Measurements from ENCODE around the gene SECISBP2L.

SECISBP2L gene

DNA sequence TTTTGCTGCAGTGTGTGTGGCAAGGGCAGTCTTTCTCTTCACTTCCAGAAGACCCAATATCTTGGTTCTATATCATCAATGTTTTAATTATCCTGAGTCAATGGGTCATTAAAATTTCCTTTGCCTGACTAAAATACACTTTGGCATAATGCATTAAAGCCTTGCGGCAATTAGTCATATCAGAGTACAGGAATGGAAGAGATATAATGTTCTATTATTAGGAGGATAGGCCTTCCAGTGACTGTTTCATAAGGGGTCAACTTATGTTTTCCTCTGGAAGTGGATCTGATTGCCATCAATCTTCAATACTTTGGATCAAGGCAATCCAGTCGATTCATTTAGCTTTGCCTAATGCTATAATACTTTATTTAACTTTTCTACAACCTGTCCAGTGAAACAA is 9.4 kb upstream of the SECISBP2L start:
- DNase-seq: no peak

DNA sequence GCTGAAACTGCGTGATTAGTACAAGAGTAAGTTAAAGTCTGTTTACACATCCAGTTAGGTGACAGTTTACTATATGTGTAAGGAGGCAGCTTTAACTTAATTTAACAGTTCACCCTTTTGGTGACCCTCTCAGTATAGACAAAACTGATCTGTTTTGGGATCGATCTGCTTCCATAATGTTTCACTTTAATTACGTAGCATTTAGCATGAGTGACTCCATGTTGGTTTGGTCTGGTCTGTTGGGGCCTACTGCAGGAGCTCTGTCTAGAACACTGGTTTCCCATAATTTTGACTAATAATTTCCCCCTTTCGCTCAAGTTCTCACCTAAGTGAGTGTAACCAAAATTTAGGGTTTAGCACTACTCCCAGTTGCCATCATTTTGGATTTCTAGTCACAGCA is 6.4 kb upstream of the SECISBP2L start:
- no peak for DNase-seq

DNA sequence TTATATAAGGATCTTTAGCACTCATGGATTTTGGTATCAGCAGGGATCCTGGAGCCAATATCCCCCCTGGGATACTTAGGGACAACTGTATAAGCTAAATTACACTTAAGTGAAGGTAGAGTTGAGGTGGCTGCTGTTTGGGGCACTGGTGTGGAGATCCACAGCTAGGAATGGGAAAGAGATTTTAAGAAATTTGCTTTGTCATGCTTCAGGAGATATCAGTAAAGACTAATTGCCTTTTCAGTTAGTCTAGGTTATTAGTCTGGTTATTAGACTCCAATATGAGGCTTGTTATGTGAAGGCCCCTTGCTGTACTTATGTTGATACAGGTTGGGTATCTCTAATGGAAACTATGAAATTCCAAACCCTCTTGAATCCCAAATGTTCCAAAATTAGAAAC is 1.2 kb upstream of the SECISBP2L start:
- DNase-seq: no peak

- no peak for DNase-seq
Observed at GRCh38 chr15:49045751-49046219, 461 bp downstream of the SECISBP2L start.

GRCh38 chr15:49044766-49045606 is 1.3 kb downstream of the SECISBP2L start:
- DNase-seq: no peak

DNA sequence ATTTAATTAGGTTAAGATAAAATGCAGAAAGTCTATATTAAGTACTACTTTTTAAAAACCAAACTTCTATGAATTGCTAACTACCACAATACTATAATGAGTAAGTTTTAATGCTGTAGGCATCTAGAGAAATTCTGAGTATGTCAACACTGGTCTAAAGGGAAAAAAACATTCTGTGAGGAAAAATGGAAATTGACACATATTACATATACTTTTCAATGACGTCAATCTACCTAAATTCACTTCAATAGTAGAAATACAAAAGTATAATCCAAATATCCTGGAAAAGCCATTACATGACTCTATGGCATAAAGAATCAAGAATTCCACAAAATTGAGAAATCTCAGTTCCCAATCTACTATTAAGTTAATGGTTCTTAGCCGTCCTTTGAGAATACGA is 2.2 kb downstream of the SECISBP2L start:
- no peak for DNase-seq

DNA sequence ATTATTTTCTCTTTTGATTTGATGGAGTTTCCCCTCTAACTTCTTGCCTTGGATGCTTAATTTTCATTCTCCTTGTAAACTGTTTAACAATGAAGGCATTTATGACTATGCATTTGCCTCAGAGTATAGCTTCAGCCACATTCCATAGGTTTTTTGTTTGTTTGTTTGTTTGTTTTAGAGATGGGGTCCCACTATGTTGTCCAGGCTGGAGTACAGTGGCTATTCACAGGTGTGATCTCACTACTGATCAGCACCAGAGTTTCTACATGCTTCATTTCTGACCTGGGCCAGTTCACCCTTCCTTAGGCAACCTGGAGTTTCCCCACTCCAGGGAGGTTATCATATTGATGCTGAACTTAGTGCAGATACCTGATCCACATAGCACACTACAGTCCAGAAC is 4.1 kb downstream of the SECISBP2L start:
- no peak for DNase-seq

DNA sequence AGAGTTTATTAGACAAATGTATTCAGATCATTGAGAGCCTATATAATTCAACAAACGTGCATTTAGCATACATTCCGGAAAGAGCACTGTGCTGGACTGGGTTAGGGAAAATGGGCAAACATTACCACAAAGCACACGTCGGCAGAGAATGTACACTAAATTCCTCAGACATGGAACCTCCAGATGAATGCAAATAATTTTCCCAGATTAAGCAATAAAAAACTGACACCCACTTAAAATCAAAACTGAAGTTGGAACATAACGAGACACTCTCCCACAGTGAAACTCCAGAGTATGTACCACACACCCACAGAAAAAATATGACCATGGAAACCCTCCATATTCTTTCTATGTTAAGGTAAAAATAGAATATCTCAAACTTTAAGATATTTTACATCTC is 4.8 kb downstream of the SECISBP2L start:
- DNase-seq: no peak

- DNase-seq: no peak
Observed at GRCh38 chr15:49040151-49040550, 6.1 kb downstream of the SECISBP2L start.

- DNase-seq: no peak
Observed at GRCh38 chr15:49038382-49038781, 7.9 kb downstream of the SECISBP2L start.

DNA sequence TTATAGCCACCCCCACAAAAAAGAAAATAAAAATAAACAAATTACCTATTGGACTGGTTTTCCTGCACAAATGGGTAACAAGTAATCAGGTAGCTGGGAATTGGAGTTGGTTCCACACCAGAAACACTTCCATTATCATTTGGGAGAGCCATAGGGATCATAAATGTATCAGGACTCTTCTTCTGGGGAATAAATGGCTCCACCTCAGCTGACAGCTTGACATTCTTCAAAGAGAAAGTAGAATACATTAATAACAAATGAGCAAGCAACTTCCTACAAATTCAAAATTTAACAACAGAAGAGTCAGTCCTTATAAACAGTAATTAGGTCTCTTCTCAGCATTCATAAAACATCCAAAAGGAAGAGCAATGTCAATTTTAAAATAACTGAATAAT is 8.7 kb downstream of the SECISBP2L start:
- no peak for DNase-seq

- DNase-seq: no peak
Observed at GRCh38 chr15:49036650-49037545, 9.3 kb downstream of the SECISBP2L start.

DNA sequence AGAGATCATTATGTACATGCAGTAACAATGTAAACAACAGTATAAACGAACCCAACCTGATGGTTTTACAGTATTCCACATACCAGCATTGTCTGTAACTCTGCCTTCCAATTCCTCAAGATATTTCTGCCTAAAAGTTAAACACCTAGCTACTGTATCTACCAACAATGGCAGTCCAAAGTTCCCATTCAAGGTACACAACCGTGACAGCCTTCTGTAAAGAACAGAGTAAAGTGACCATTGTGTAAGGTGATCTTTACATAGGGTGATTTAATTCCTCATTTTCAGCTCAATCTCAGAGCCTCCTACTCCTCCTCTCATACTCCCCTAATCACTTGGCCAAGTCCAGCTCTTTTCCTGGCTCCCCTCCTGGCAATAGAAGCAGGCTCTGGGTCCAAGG is 10.4 kb downstream of the SECISBP2L start:
- DNase-seq: no peak

DNA sequence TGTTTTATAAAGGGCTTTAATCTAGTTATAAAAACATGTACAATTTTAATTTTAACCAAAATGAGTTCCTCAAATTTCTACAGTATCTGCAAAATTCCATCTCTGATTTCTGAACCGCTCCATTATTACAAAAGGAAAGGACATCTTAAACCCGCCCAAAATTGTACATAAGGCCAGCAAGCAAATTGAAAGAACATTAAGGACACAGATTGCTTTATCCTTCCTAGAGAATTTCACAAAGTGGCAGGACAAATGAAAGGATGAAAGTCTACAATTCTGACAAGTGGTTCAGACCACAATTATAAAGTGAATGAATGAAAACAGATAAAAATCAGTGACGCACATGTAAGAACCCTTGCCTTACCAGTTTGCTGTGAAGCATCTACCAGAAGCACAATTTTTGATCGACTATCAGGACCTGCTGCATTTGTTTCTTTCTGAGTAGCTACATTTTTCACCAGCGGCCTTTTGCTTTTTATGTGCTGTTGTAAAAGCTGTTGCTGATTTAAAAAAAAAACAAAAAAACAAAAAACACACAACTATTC is 13.6 kb downstream of the SECISBP2L start:
- no peak for DNase-seq

GRCh38 chr15:49031804-49032203 is 14.4 kb downstream of the SECISBP2L start:
- no peak for DNase-seq

- no peak for DNase-seq
Observed at GRCh38 chr15:49026700-49027099, 19.5 kb downstream of the SECISBP2L start.

GRCh38 chr15:49024840-49025239 is 21.4 kb downstream of the SECISBP2L start:
- no peak for DNase-seq

DNA sequence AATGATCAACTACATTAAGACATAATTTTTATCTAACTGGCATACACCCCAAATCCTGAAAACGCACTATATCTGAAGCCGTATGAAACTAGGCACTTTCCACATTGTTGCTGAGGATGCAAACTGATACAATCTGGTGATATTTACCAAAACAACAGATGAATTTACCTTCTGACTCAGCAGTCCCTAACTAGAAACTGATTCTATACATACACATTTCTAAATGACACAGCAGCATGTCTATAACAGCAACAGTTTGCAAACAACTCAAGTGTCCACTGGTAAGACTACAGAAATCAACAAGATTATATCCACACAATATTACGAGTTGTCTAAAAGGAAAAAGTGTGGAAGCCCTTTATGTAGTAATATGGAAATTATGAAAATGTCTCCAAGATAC is 22.9 kb downstream of the SECISBP2L start:
- no peak for DNase-seq

- no peak for DNase-seq
Observed at GRCh38 chr15:49015896-49016295, 30.4 kb downstream of the SECISBP2L start.

- no peak for DNase-seq
Observed at GRCh38 chr15:48999314-48999713, 46.9 kb downstream of the SECISBP2L start.

DNA sequence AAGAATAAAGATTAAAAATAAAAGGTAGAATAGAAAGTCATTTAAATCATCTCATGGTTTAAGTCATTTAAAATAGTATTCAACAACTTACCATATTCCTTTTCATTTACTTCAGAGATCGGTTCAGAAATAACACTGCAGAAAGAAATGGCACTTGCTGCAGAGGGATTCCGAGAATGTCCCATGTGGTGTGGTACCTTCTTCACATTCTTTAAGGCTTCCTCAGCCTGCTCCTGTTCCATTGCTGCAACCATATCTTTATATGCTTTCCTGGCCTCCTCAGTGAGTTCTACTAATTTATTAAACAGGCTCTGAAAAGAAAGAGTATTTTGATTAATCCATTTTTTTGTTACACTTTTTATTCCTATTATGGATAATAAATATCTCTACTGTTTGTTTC is 50.0 kb downstream of the SECISBP2L start:
- DNase-seq: no peak

- no peak for DNase-seq
Observed at GRCh38 chr15:48993380-48993779, 52.9 kb downstream of the SECISBP2L start.

DNA sequence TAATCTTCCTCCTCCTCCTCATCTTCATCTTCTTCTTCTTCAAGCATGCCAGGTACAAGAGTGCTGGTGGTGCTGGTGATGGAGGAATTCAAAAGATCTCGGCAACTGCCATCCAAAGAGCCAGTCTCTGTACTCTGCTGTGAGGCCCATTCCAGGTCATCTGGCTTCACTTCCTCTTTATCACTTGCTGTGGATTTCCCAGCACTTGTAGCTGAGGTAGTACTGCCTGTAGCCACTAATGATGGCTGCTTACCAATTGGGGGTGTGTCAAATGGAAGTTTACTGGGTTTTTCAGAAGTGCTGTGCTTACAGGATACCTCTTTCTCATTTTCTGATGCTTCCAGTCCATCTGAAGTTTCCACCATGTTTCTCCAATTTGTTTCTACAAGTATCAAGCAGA is 53.7 kb downstream of the SECISBP2L start:
- no peak for DNase-seq

- DNase-seq: no peak
Observed at GRCh38 chr15:48992096-48992495, 54.1 kb downstream of the SECISBP2L start.
